GM21526 (cell line): ENCODE results near the gene FITM1.
A peak's percentile ranks its signal among the peaks of the same experiment; 100 is the strongest.
"Not testable (repeated sequence)": the region's sequence is repeated elsewhere in the genome, so short reads cannot be mapped to it uniquely, and the experiment has no call there.

Experiments used
- ATAC-seq: cut with Tn5 transposase; IDR thresholded peaks from one replicate; pipeline ENCODE4 v1.9.1; 2021; ENCODE audit warnings: moderate library complexity; ENCODE audit not compliant: unreplicated experiment, low FRiP score

The FITM1 gene

GRCh38 chr14:24096545-24097181 is 33.8 kb upstream of the FITM1 start:
- ATAC-seq, result no peak

GRCh38 chr14:24098229-24098926 is 32.1 kb upstream of the FITM1 start:
- no peak for ATAC-seq

DNA sequence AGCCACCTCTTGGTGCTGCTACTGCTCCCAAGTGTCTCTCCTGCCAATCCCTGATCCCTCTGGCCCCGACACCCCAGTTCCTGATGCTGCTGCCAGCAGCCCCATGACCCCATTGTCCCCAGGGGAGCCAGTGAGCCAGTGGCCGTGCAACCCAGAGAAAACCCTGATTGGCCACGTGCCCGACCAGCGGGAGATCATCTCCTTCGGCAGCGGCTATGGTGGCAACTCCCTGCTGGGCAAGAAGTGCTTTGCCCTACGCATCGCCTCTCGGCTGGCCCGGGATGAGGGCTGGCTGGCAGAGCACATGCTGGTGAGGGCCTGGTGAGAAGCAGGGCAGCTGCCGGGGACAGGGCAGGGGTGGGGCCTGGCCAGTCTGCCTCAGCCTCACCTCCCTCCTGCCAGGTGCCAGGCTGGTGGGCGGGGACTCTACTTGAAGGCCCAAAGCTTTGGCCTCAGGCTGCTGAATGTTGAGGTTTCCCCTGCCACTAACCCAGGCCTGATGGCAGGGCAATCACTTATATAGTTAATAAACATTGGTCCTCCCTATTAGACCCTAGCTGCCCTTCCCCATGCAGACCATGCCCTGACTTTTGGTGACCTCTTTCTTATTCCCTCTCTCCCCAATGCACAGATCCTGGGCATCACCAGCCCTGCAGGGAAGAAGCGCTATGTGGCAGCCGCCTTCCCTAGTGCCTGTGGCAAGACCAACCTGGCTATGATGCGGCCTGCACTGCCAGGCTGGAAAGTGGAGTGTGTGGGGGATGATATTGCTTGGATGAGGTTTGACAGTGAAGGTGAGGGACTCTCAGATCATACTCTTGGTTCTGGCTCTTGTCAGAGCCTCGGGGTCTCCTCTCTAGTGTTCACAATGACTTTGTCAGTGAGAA is 31.3 kb upstream of the FITM1 start:
- no peak for ATAC-seq

- no peak for ATAC-seq
These were observed 30.1 kb upstream of the FITM1 start for GRCh38 chr14:24100197-24100981.

- ATAC-seq, result no peak
These were observed 29.4 kb upstream of the FITM1 start for GRCh38 chr14:24100982-24101494.

DNA sequence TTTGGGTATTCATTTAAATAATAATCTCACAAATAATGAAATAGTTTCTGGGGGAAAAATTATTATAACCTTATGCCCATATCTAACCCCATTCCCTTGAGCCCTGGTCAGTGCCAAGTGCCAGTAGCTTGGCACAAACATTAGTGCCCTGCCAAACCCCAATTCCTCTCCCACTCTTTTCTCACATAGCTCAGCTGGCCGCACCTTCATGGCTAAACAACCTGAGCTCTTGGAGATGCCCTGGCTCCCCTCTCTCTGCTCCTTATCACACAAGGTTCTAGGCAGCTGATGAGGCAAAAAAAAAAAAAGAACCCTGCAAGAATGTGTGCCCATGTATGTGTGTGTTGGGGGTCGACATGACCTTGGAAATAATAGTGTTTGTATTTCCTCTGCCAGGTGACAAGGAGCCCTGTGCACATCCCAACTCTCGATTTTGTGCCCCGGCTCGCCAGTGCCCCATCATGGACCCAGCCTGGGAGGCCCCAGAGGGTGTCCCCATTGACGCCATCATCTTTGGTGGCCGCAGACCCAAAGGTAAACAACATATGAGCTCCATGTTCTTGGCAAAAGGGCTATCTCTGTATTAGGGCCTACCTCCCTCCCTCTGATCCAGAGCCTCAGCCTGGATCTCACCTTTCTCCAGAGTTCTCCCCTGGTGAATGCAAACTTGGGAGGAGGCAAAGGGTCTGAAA is 28.0 kb upstream of the FITM1 start:
- ATAC-seq, result no peak

GRCh38 chr14:24103451-24103850 is 27.0 kb upstream of the FITM1 start:
- ATAC-seq, result no peak

- not testable (repeated sequence) for ATAC-seq
These were observed 24.7 kb upstream of the FITM1 start for GRCh38 chr14:24105609-24106239.

DNA sequence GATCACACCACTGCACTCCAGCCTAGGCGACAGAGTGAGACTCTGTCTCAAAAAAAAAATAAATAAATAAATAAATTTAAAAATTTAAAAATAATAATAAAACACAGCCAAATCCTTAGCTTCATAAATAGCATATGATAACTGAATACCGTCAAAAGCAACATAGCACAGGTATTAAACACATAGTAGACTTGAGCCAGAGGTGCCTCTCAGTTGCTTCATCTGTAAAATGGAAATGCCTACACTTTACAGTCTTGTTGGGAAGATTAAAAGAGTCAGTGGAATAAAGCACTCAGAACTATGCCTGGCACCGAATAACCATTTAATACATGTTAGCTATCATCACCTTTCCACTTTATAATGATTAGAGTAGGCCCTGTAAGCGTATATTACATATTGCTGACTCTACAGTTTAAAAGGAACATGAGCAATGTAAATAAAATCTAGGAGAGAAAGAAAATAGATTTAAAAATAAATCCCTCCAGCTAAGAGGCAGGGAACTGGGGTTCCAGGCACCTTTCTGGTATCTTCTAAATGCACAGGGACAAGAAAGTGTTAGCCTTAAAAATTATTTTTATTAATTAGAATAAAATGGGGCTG is 23.7 kb upstream of the FITM1 start:
- no peak for ATAC-seq

DNA sequence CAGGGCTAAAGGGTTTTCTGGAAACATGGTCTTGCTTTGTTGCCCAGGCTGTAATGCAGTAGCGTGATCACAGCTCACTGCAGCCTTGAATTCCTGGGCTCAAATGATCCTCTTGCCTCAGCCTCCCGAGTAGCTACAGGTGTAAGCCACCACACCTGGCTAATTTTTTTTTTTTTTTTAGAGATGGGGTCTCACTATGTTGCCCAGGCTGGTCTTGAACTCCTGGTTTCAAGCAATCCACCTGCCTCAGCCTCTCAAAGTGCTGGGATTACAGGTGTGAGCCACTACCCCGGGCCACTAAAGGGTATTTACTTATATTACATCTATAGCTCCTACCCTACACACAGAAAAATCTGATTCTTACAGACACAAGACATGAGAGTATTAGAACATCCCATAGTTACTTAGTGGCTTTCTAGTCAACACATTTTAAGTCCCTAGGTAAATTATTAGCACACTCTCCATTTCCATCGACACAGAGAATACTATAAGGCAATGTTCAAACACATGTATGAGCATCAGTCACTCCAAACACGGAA is 22.1 kb upstream of the FITM1 start:
- no peak for ATAC-seq

- ATAC-seq, result no peak
These were observed 20.4 kb upstream of the FITM1 start for GRCh38 chr14:24110060-24110459.

DNA sequence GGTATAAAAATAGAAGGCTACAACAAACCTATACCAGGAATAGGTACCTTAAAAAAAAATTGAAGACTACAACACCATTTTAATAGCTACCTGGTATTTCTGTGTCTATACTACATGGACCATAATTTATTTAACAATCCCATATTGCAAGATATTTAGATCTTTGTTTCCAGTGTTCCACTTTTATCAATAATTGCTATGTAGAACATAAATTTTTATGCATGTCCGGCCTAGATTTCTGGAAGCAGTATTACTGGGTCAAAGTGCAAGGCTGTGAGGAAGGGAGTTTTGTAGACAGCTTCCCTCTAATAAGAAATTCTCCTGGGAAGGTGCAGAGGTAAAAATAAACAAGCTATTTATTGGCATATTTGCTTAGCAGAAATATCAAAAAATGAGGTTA is 19.9 kb upstream of the FITM1 start:
- ATAC-seq, result no peak

- ATAC-seq, result no peak
These were observed 17.1 kb upstream of the FITM1 start for GRCh38 chr14:24113379-24113800.

GRCh38 chr14:24113801-24114531 is 16.5 kb upstream of the FITM1 start:
- no peak for ATAC-seq

- ATAC-seq, result peak; percentile 81
These were observed 15.7 kb upstream of the FITM1 start, which contains the start of the genes DCAF11 and NRL for GRCh38 chr14:24114532-24115421. TSS of gene DCAF11 (plus strand) at chr14:24114777. CDS start at chr14:24115595, 818 bp downstream. TSS of gene NRL (minus strand) at chr14:24114949. CDS start at chr14:24082848, 32,101 bp downstream.

DNA sequence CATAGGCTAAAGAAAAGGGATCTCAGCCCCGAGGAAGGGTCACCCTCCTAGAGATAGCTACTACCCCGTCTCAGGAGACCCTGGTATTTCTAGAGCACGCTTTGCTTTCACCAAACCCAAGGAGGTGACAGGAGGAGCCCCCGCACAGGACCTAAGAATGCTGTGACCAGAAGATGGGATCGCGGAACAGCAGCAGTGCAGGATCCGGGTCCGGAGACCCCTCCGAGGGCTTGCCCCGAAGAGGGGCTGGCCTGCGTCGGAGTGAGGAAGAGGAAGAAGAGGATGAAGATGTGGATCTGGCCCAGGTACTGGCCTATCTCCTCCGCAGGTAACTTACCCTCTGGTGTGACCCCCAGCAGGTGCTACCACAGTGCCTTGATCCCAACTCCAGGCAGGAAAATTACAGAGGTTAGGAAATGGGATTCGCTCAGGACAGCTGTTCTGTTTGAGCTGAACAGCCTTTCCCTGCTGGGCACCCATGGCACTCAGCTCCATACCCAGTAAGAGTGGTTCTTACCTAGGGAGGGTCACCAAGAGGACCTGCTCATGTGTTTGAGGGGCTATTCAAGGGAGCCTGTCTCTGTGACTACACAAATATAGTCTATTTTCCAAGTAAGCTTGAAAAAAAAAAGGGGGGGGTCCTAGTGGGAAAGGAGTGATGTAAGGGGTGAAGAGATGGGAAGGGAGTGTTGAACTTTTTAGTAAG is 14.9 kb upstream of the FITM1 start:
- ATAC-seq, result no peak
